Measurements from ENCODE around the gene ZSCAN5B. TPM values are rescaled to one million over a fixed set of nuclear protein-coding genes. Genes with fewer than 3 reads are reported as not detected.

Gene ZSCAN5B
- total RNA-seq, 2 donors from 2014 or later: 1.9 TPM; not detected in 1

DNA sequence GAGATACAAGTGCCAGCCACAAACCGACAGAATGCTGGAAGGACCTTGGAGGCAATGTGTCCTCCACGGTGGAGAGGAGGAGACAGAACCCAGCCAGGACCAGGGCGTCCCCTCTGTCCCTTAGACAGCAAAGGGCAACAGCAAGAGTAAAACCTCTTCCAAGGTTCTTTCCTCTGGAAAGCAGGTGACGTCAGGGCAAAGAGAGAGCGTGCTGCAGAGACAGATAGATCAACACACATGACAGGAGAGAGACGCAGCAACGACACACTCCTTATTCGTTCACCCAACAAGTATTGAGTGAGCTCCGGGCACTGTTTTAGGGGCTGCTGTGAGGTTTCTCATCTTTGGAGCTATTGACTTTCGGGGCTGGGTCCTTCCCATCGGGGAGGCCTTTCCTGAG lies 23.0 kb downstream of the ZSCAN5B start:
- no peak for DNase-seq (ENCODE audit: low spot score)
- WGBS: 32% methylated on average over 11 of the region's 11 CpGs
- intact Hi-C loops (cut with DNase I): no loop called here
- H3K36me3 ChIP-seq: no peaks in the 10 kb centered on the region
- H3K4me3 ChIP-seq: no peak overlapping the region
- TF ChIP-seq CTCF (IDR thresholded peaks at IDR 0.05) (no peak), POLR2AphosphoS5 (IDR thresholded peaks at IDR 0.05) (no peak), POLR2A (IDR thresholded peaks at IDR 0.05) (no peak)
- H3K4me1 ChIP-seq (replicated peaks): no peaks in the 10 kb centered on the region
- peaks cover 3% of the 10 kb centered on the region for H3K27me3 ChIP-seq (replicated peaks; ENCODE audit: insufficient read depth)
- H3K9me3 ChIP-seq: no peaks in the 10 kb centered on the region
- H3K27ac ChIP-seq: no peak overlapping the region

- Histone ChIP-seq H3K27me3 (replicated peaks; ENCODE audit: insufficient read depth) (peaks cover 3% of the 10 kb centered on the region), H3K36me3 (no peaks in the 10 kb centered on the region), H3K27ac (no peak overlapping the region), H3K4me3 (no peak overlapping the region), H3K4me1 (replicated peaks) (no peaks in the 10 kb centered on the region), H3K9me3 (no peaks in the 10 kb centered on the region)
- no peak for DNase-seq (ENCODE audit: low spot score)
- intact Hi-C loops (cut with DNase I): no loop called here
- TF ChIP-seq POLR2A (IDR thresholded peaks at IDR 0.05): no peak
- no peak for TF ChIP-seq POLR2AphosphoS5 (IDR thresholded peaks at IDR 0.05)
- no peak for TF ChIP-seq CTCF (IDR thresholded peaks at IDR 0.05)
- WGBS: 15% methylated on average over 9 of the region's 9 CpGs
These were observed 23.5 kb downstream of the ZSCAN5B start for GRCh38 chr19:56174086-56174485.

DNA sequence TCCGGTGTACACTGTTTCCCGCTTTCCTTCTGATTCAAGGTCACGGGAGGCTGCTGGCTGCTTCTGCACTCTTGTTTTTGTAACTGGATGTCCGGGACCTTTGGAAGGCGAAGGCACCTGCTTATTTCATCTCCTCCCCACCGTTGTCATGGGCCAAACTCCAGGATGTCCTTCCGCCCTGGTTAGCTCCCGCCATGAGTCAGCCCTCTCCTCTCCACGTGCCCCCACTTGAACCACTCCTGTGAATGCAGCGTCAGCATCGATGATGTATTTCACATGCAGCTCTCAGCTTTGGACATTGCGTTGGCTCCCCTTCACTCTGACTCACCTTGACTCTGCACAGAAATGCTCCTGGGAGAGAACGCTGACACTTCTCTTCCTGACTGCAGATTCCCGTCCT lies 27.3 kb downstream of the ZSCAN5B start:
- intact Hi-C loops (cut with DNase I): no loop called here
- no peak for TF ChIP-seq POLR2AphosphoS5 (IDR thresholded peaks at IDR 0.05)
- TF ChIP-seq CTCF (IDR thresholded peaks at IDR 0.05): no peak
- no peak for TF ChIP-seq POLR2A (IDR thresholded peaks at IDR 0.05)
- no peak overlapping the region for H3K27ac ChIP-seq
- no peak for DNase-seq (ENCODE audit: low spot score)
- peaks cover 3% of the 10 kb centered on the region for H3K27me3 ChIP-seq (replicated peaks; ENCODE audit: insufficient read depth)
- H3K4me1 ChIP-seq (replicated peaks): no peaks in the 10 kb centered on the region
- no peak overlapping the region for H3K4me3 ChIP-seq
- WGBS: 69% methylated on average over 14 of the region's 14 CpGs
- H3K36me3 ChIP-seq: no peaks in the 10 kb centered on the region
- no peaks in the 10 kb centered on the region for H3K9me3 ChIP-seq

- H3K36me3 ChIP-seq: no peaks in the 10 kb centered on the region
- H3K4me1 ChIP-seq (replicated peaks): no peaks in the 10 kb centered on the region
- no peaks in the 10 kb centered on the region for H3K27me3 ChIP-seq (replicated peaks; ENCODE audit: insufficient read depth)
- DNase-seq (ENCODE audit: low spot score): no peak
- no peak overlapping the region for H3K4me3 ChIP-seq
- TF ChIP-seq POLR2AphosphoS5 (IDR thresholded peaks at IDR 0.05): no peak
- no peak overlapping the region for H3K27ac ChIP-seq
- intact Hi-C loops (cut with DNase I): no loop called here
- no peaks in the 10 kb centered on the region for H3K9me3 ChIP-seq
- 40% methylated on average over 7 of the region's 7 CpGs for WGBS
These were observed 30.5 kb downstream of the ZSCAN5B start for GRCh38 chr19:56167064-56167578.

DNA sequence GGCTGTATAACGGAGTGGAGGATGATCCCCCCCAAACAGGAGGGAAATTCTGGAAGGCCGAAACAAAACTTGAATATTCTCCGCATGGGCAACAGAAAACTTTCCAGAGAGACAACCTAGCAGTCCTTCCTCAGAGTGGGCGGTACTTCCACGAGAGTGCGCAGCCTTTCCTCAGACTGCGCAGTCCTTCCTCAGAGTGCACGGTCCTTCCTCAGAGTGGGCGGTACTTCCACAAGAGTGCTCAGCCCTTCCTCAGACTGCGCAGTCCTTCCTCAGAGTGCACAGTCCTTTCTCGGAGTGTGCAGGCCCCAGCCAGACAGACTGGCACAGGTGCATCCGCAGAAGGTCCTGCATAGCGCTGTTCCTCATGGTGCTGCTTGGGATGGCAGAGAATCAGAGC lies 34.5 kb downstream of the ZSCAN5B start:
- no peak for DNase-seq (ENCODE audit: low spot score)
- intact Hi-C loops (cut with DNase I): no loop called here
- WGBS: 84% methylated on average over 13 of the region's 13 CpGs
- H3K4me3 ChIP-seq: no peak overlapping the region
- no peaks in the 10 kb centered on the region for H3K4me1 ChIP-seq (replicated peaks)
- H3K36me3 ChIP-seq: peaks cover 0 to 13% of the 10 kb centered on the region in 2 donors
- no peaks in the 10 kb centered on the region for H3K9me3 ChIP-seq
- H3K27ac ChIP-seq: no peak overlapping the region
- no peak for TF ChIP-seq CTCF (IDR thresholded peaks at IDR 0.05)
- H3K27me3 ChIP-seq (replicated peaks; ENCODE audit: insufficient read depth): no peaks in the 10 kb centered on the region

Data from prostate gland (tissue), 2 donors.